H1 (cell line): Measurements from ENCODE around the gene SCRN1. TPM values are rescaled to one million over a fixed set of nuclear protein-coding genes. Genes with fewer than 3 reads are reported as not detected.

Experiments used
- CTCF ChIA-PET: fragments of 300-600 bp; sonication (Branson Sonifier 250); formaldehyde crosslinking; loops from one replicate; lab custom pipeline; 2021; ENCODE audit not compliant: partially characterized antibody; lab: Charles Lee
- POLR2A ChIA-PET: fragments of 300-600 bp; sonication (Branson Sonifier 250); formaldehyde crosslinking; loops from one replicate; lab custom pipeline; 2021; ENCODE audit warnings: inconsistent platforms; ENCODE audit not compliant: partially characterized antibody; lab: Charles Lee
- DNase-seq, 2 experiments: peaks; one replicate each; pipeline versions ENCODE4 v3.0.0 to v3.0.0-alpha.2; 2010 to 2022; ENCODE audit warnings: low spot score in 2 of 2, low read depth in 1 of 2, mixed read lengths in 1 of 2
- FAIRE-seq: peaks from 2 replicates; lab custom pipeline; 2011; peaks lifted over from hg19 to GRCh38; lab: Jason Lieb, UNC
- H2AFZ ChIP-seq: 2 replicates; pipeline ENCODE4 v1.8.1; 2012; ENCODE audit warnings: low read length, inconsistent platforms
- H2AK5ac ChIP-seq: 2 replicates; pipeline ENCODE4 v1.6.1; 2013; ENCODE audit warnings: low read depth, low read length
- H2BK120ac ChIP-seq: replicated peaks from 2 replicates; pipeline ENCODE3; 2013; ENCODE audit warnings: low read depth, low read length, inconsistent platforms
- H2BK12ac ChIP-seq: 2 replicates; pipeline ENCODE4 v1.6.1; 2013; ENCODE audit warnings: low read depth, low read length
- H2BK15ac ChIP-seq: 2 replicates; pipeline ENCODE4 v1.6.1; 2013; ENCODE audit warnings: low read length
- H2BK20ac ChIP-seq: 2 replicates; pipeline ENCODE4 v1.6.1; 2013; ENCODE audit warnings: low read length
- H2BK5ac ChIP-seq: 2 replicates; pipeline ENCODE4 v1.6.1; 2013; ENCODE audit warnings: low read depth, low read length
- H3K14ac ChIP-seq: 2 replicates; pipeline ENCODE4 v1.6.1; 2013; ENCODE audit warnings: inconsistent platforms; ENCODE audit not compliant: insufficient read length
- H3K18ac ChIP-seq: 2 replicates; pipeline ENCODE4 v1.6.1; 2013; ENCODE audit warnings: low read length; ENCODE audit errors: extremely low read depth
- H3K23ac ChIP-seq: 2 replicates; pipeline ENCODE4 v1.6.1; 2013; ENCODE audit warnings: inconsistent platforms; ENCODE audit not compliant: insufficient read length
- H3K23me2 ChIP-seq: 2 replicates; pipeline ENCODE4 v1.6.1; 2013; ENCODE audit warnings: low read depth, low read length
- H3K27ac ChIP-seq: 2 replicates; pipeline ENCODE4 v1.6.1; 2011; ENCODE audit warnings: low read depth, low read length, inconsistent platforms
- H3K27me3 ChIP-seq, 4 experiments: replicated peaks in 1 of 4; 1 replicate in 1 of 4; 2 replicates in 3 of 4; pipeline versions ENCODE4 v1.6.1 to v1.8.1; 2011 to 2013; ENCODE audit warnings: low read length in 3 of 4, mild to moderate bottlenecking in 3 of 4, inconsistent platforms in 2 of 4, mixed read lengths in 2 of 4, moderate library complexity in 1 of 4; ENCODE audit not compliant: control insufficient read depth in 3 of 4, insufficient read depth in 3 of 4; ENCODE audit errors: extremely low read depth in 1 of 4
- H3K36me3 ChIP-seq, 4 experiments: 2 replicates each; pipeline versions ENCODE4 v1.6.1 to v1.8.1; 2011 to 2013; ENCODE audit warnings: mild to moderate bottlenecking in 4 of 4, low read length in 3 of 4, moderate library complexity in 2 of 4, control low read depth in 1 of 4, inconsistent platforms in 1 of 4; ENCODE audit not compliant: insufficient read depth in 4 of 4, control insufficient read depth in 2 of 4
- H3K4ac ChIP-seq: replicated peaks from 2 replicates; pipeline ENCODE3; 2013; ENCODE audit warnings: low read length, low read depth, mixed read lengths, inconsistent platforms; ENCODE audit not compliant: insufficient read length
- H3K4me1 ChIP-seq, 4 experiments: replicated peaks in 1 of 4; 1 replicate in 1 of 4; 2 replicates in 3 of 4; pipeline versions ENCODE4 v1.6.1 to v1.8.1; 2011 to 2013; ENCODE audit warnings: low read length in 3 of 4, inconsistent platforms in 2 of 4, mixed read lengths in 1 of 4; ENCODE audit not compliant: insufficient read depth in 4 of 4, control insufficient read depth in 3 of 4
- H3K4me2 ChIP-seq, 2 experiments: 2 replicates each; pipeline versions ENCODE4 v1.6.1 to v1.8.1; 2011 to 2013; ENCODE audit warnings: low read depth in 2 of 2, low read length in 2 of 2, control low read depth in 1 of 2, inconsistent platforms in 1 of 2, mild to moderate bottlenecking in 1 of 2; ENCODE audit not compliant: insufficient read depth in 1 of 2
- H3K4me3 ChIP-seq, 4 experiments: fragments of 200-600, 300-600 bp in 1 of 4; sonication (generic), shearing (Covaris generic), sonication (Bioruptor Twin) in 1 of 4; 2 replicates each; pipeline versions ENCODE4 v1.5.1 to v1.8.1; 2011 to 2016; ENCODE audit warnings: low read length in 4 of 4, low read depth in 3 of 4, control low read depth in 2 of 4, inconsistent platforms in 2 of 4, mild to moderate bottlenecking in 2 of 4, mixed read lengths in 1 of 4, moderate library complexity in 1 of 4; ENCODE audit not compliant: insufficient read depth in 2 of 4; ENCODE audit errors: extremely low read depth in 1 of 4
- H3K56ac ChIP-seq: replicated peaks from 2 replicates; pipeline ENCODE3; 2013; ENCODE audit warnings: low read depth, mild to moderate bottlenecking, mixed read lengths, low read length, inconsistent platforms; ENCODE audit not compliant: insufficient read length
- H3K79me1 ChIP-seq: 2 replicates; pipeline ENCODE4 v1.6.1; 2013; ENCODE audit warnings: low read depth, low read length, control low read depth
- H3K79me2 ChIP-seq, 2 experiments: 2 replicates each; pipeline versions ENCODE4 v1.6.1 to v1.8.1; 2012 to 2013; ENCODE audit warnings: low read length in 2 of 2, mild to moderate bottlenecking in 2 of 2, inconsistent platforms in 1 of 2; ENCODE audit not compliant: insufficient read depth in 2 of 2, control insufficient read depth in 1 of 2
- H3K9ac ChIP-seq, 4 experiments: replicated peaks in 1 of 4; 1 replicate in 1 of 4; 2 replicates in 3 of 4; pipeline versions ENCODE4 v1.6.1 to v1.8.1; 2011 to 2013; ENCODE audit warnings: low read depth in 3 of 4, low read length in 3 of 4, control low read depth in 2 of 4, mild to moderate bottlenecking in 2 of 4, moderate library complexity in 2 of 4, inconsistent platforms in 1 of 4; ENCODE audit errors: extremely low read depth in 1 of 4
- H3K9me3 ChIP-seq, 2 experiments: 2 replicates each; pipeline versions ENCODE4 v1.6.1 to v1.8.1; 2012 to 2013; ENCODE audit warnings: mild to moderate bottlenecking in 2 of 2, moderate library complexity in 2 of 2, control low read depth in 1 of 2, inconsistent platforms in 1 of 2, low read depth in 1 of 2, low read length in 1 of 2, mixed read lengths in 1 of 2; ENCODE audit not compliant: insufficient read depth in 2 of 2
- H4K20me1 ChIP-seq, 2 experiments: replicated peaks in 1 of 2; 2 replicates each; pipeline versions ENCODE3 to v1.8.1; 2011 to 2013; ENCODE audit warnings: inconsistent platforms in 2 of 2, low read length in 2 of 2, mild to moderate bottlenecking in 1 of 2; ENCODE audit not compliant: insufficient read depth in 2 of 2, control insufficient read depth in 1 of 2
- H4K5ac ChIP-seq: 2 replicates; pipeline ENCODE4 v1.6.1; 2013; ENCODE audit warnings: low read length, low read depth, mixed read lengths, inconsistent platforms; ENCODE audit not compliant: insufficient read length
- H4K8ac ChIP-seq: 2 replicates; pipeline ENCODE4 v1.8.0; 2013; ENCODE audit warnings: mild to moderate bottlenecking, moderate library complexity, low read length, inconsistent platforms; ENCODE audit not compliant: insufficient read depth; ENCODE audit errors: extremely low read depth
- H4K91ac ChIP-seq: replicated peaks from 2 replicates; pipeline ENCODE3; 2013; ENCODE audit warnings: low read length, mixed read lengths, inconsistent platforms; ENCODE audit not compliant: insufficient read length
- WGBS, 2 experiments: shearing (Covaris generic) in 1 of 2; methylation state at CpG; one replicate each; pipeline versions ENCODE4 v1.1.6 to v1.1.7; 2013 to 2015; ENCODE audit warnings: low lambda C conversion rate in 2 of 2, mixed read lengths in 2 of 2, inconsistent platforms in 1 of 2, low coverage in 1 of 2, missing lambda C conversion rate in 1 of 2; ENCODE audit not compliant: insufficient replicate concordance in 2 of 2, insufficient coverage in 1 of 2, insufficient read length in 1 of 2; ENCODE audit errors: extremely low coverage in 1 of 2, missing lambda C conversion rate in 1 of 2; 5-methylcytosine and 5-hydroxymethylcytosine counted together
- polyA plus RNA-seq, 7 experiments: library from polyadenylated mRNA; depleted of rRNA in 3 of 7; stranded (reverse) in 5 of 7; unstranded in 2 of 7; fragments of >200 nt in 5 of 7; fragments of 200-250 nt in 2 of 7; gene quantifications; 1 replicate in 5 of 7; 2 replicates in 1 of 7; 4 replicates in 1 of 7; pipeline versions ENCODE4 v1.2.1 to v1.2.3, GENCODE V29; 2011 to 2013; ENCODE audit warnings: missing spikeins in 2 of 7, mixed read lengths in 2 of 7
- total RNA-seq: library from RNA; stranded (reverse); fragmentation: NEBNext Ultra II Directional; extraction: Animal tissue kit (Norgen Biotek cat#: 25700); gene quantifications from 2 replicates; pipeline ENCODE4 v1.2.1, GENCODE V29; 2021

The SCRN1 gene
- total and polyA plus RNA-seq, 2 of the 8 experiments (the other 6 are each of a cell fraction or from before 2014, with no cell fraction given), result 36.0 to 75.8 TPM

DNA sequence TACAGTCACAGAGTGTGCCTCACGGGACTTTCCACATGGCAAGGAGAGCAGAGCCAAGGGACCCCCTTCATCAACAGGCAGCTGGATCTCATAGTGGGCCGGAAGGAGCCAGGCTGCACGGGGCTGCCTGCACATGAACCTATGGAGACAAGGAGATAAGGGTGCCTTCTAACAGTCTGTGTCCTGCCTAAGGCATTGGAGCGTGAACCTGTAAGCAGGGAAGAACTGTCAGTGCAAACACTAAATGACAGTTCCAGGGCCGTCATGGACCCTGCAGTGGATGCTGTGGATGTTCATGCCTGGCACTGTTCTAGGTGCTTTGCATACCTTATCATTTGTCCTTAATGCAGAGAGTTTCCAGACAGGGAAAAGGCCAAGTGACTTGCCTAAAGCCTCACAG lies 97.4 kb downstream of the SCRN1 start:
- Histone ChIP-seq H3K4ac (no peak overlapping the region), H2AFZ (no peak overlapping the region), H2BK15ac (no peak overlapping the region), H3K9ac (no peak overlapping the region), H3K56ac (no peak overlapping the region), H3K14ac (no peak overlapping the region), H3K79me1 (no peaks in the 10 kb centered on the region), H2BK12ac (no peak overlapping the region), H3K23me2 (peaks cover 3% of the 10 kb centered on the region; the same call in 1 of the 2 replicates), H3K27ac (no peak overlapping the region), H3K36me3 (peaks cover 5 to 26% (median 15%) of the 10 kb centered on the region in 4 experiments; a peak in 7 of 8 replicates), H3K27me3 (no peaks in the 10 kb centered on the region), H4K20me1 (peaks cover 1 to 2% of the 10 kb centered on the region in 2 experiments), H3K23ac (no peak overlapping the region), H2AK5ac (no peak overlapping the region), H4K5ac (no peak overlapping the region), H3K4me3 (no peak overlapping the region), H3K79me2 (no peaks in the 10 kb centered on the region), H2BK20ac (no peak overlapping the region; the same call in 1 of the 2 replicates), H3K9me3 (no peaks in the 10 kb centered on the region; a peak in 1 of 4 replicates), H4K91ac (no peak overlapping the region), H2BK5ac (no peak overlapping the region), H4K8ac (no peak overlapping the region), H3K18ac (no peak overlapping the region), H3K4me1 (no peaks in the 10 kb centered on the region; a peak in 1 of 7 replicates), H3K4me2 (no peak overlapping the region), H2BK120ac (no peak overlapping the region)
- no peak for FAIRE-seq
- WGBS, 2 experiments, result 82% methylated on average over 5 of the region's 5 CpGs; no CpG with 5 or more reads in 1 of the 2 experiments
- CTCF ChIA-PET, result interaction anchor here (2.8 kb wide), 1 partner anchor 29 kb away, joined by 11 read pairs; no protein-coding TSS in a partner anchor
- POLR2A ChIA-PET, result no interaction called here
- DNase-seq, result no peak
